K562 (cell line): Measurements from ENCODE around the gene CBFA2T3. TPM values are rescaled to one million over a fixed set of nuclear protein-coding genes. Genes with fewer than 3 reads are reported as not detected.

Experiments used
- ATAC-seq: fragments of 200-7000 bp; cut with Tn5 transposase; 3 replicates; pipeline ENCODE4 v1.9.1; 2020; ENCODE audit warnings: moderate library complexity
- BruUV-seq: library from RNA; stranded (reverse); fragments of 400-500 nt; replicated peaks from 2 replicates; lab custom pipeline; 2021; lab: Mats Ljungman, UMichigan
- CTCF ChIA-PET: fragments of 300-600 bp; formaldehyde crosslinking; extraction: SDS; loops from one replicate; lab custom pipeline; 2021; ENCODE audit warnings: low intra/inter-chr PET ratio; lab: Yijun Ruan, JAX
- POLR2A ChIA-PET: fragments of 300-600, 350-650 bp; sonication (Branson Sonifier 250); formaldehyde crosslinking; extraction: SDS; loops from one replicate; lab custom pipeline; 2021; ENCODE audit warnings: antibody characterized with exemption, inconsistent platforms; lab: Yijun Ruan, JAX
- DNase-seq, 4 experiments: peaks; one replicate each; pipeline versions ENCODE4 v3.0.0 to v3.0.0-alpha.2; 2011 to 2018; ENCODE audit warnings: low spot score in 3 of 4, mixed read lengths in 3 of 4; ENCODE audit errors: extremely low read depth in 1 of 4
- FAIRE-seq: peaks from 2 replicates; lab custom pipeline; 2011; peaks lifted over from hg19 to GRCh38; lab: Jason Lieb, UNC
- H2AFZ ChIP-seq: 2 replicates; pipeline ENCODE4 v1.6.0; 2011; ENCODE audit warnings: low read depth, low read length, control low read depth, inconsistent platforms
- H3K27ac ChIP-seq: fragments of 200-600 bp; 3 replicates; pipeline ENCODE4 v1.8.0; 2011; ENCODE audit warnings: low read depth, mild to moderate bottlenecking, control low read depth, inconsistent platforms, low read length, moderate library complexity, mixed read lengths; ENCODE audit errors: extremely low read depth
- H3K27me3 ChIP-seq, 2 experiments: fragments of 300-600 bp in 1 of 2; 2 replicates in 1 of 2; 3 replicates in 1 of 2; pipeline versions ENCODE4 v1.6.0 to v1.8.0; 2011; ENCODE audit warnings: inconsistent platforms in 2 of 2, low read length in 2 of 2, mild to moderate bottlenecking in 1 of 2, mixed read lengths in 1 of 2, moderate library complexity in 1 of 2; ENCODE audit not compliant: control insufficient read depth in 2 of 2, insufficient read depth in 2 of 2
- H3K36me3 ChIP-seq: fragments of 300-600 bp; 3 replicates; pipeline ENCODE4 v1.8.0; 2011; ENCODE audit warnings: mild to moderate bottlenecking, low read length, inconsistent platforms; ENCODE audit not compliant: control insufficient read depth, insufficient read depth
- H3K4me1 ChIP-seq, 2 experiments: fragments of 200-600 bp in 1 of 2; replicated peaks in 1 of 2; 2 replicates in 1 of 2; 3 replicates in 1 of 2; pipeline versions ENCODE4 v1.5.1 to v1.8.0; 2011; ENCODE audit warnings: inconsistent platforms in 2 of 2, low read length in 2 of 2, mild to moderate bottlenecking in 1 of 2, mixed read lengths in 1 of 2, moderate library complexity in 1 of 2; ENCODE audit not compliant: control insufficient read depth in 2 of 2, insufficient read depth in 2 of 2
- H3K4me2 ChIP-seq: 2 replicates; pipeline ENCODE4 v1.6.1; 2011; ENCODE audit warnings: low read length, control low read depth, inconsistent platforms, mixed read lengths; ENCODE audit not compliant: insufficient read depth
- H3K4me3 ChIP-seq: fragments of 200-600 bp; sonication (generic), shearing (Covaris generic); 2 replicates; pipeline ENCODE4 v1.5.1; 2016; ENCODE audit warnings: control low read depth, inconsistent platforms
- H3K79me2 ChIP-seq: fragments of 200-600 bp; 3 replicates; pipeline ENCODE4 v1.8.0; 2011; ENCODE audit warnings: low read length, inconsistent platforms; ENCODE audit not compliant: control insufficient read depth, insufficient read depth
- H3K9ac ChIP-seq, 2 experiments: 2 replicates each; pipeline versions ENCODE4 v1.6.0 to v1.6.1; 2011; ENCODE audit warnings: low read depth in 2 of 2, low read length in 2 of 2, control low read depth in 1 of 2, inconsistent platforms in 1 of 2, mild to moderate bottlenecking in 1 of 2, mixed read lengths in 1 of 2; ENCODE audit not compliant: insufficient read depth in 1 of 2
- H3K9me1 ChIP-seq: one replicate; pipeline ENCODE4 v1.6.0; 2011; ENCODE audit warnings: inconsistent platforms, mild to moderate bottlenecking, low read length, moderate library complexity; ENCODE audit not compliant: control insufficient read depth, insufficient read depth
- H3K9me3 ChIP-seq: replicated peaks from 2 replicates; pipeline ENCODE4 v1.5.1; 2011; ENCODE audit warnings: low read depth, low read length, inconsistent platforms; ENCODE audit not compliant: control insufficient read depth, insufficient read depth
- H4K20me1 ChIP-seq: replicated peaks from 2 replicates; pipeline ENCODE4 v1.6.1; 2011; ENCODE audit warnings: low read length, inconsistent platforms, mixed read lengths; ENCODE audit not compliant: control insufficient read depth, insufficient read depth
- BCL6 ChIP-seq: fragments of 250-450 bp; sonication (Bioruptor Pico); IDR thresholded peaks from 2 replicates; pipeline ENCODE4 v1.4.0; 2020
- COPS2 ChIP-seq: fragments of 450-650 bp; conservative IDR thresholded peaks from 2 replicates; pipeline ENCODE4 v1.6.1; 2016; ENCODE audit warnings: mild to moderate bottlenecking, moderate library complexity
- CTBP1 ChIP-seq: fragments of 450-650 bp; IDR thresholded peaks from 2 replicates; pipeline ENCODE4 v1.6.1; 2016; ENCODE audit warnings: borderline replicate concordance
- HDAC1 ChIP-seq, 2 experiments: fragments of 450-650 bp; IDR thresholded peaks; 2 replicates each; pipeline ENCODE4 v1.6.1; 2016 to 2017; ENCODE audit warnings: inconsistent platforms in 1 of 2, mild to moderate bottlenecking in 1 of 2, moderate library complexity in 1 of 2
- HNRNPUL1 ChIP-seq: fragments of 200-400 bp; formaldehyde crosslinking; IDR thresholded peaks from 2 replicates; pipeline ENCODE4 v1.6.1; 2017; ENCODE audit warnings: low read length
- NEUROD1 ChIP-seq: fragments of 150-350 bp; IDR thresholded peaks from 2 replicates; pipeline ENCODE4 v1.6.1; 2014; ENCODE audit warnings: borderline replicate concordance, low read length, low read depth; ENCODE audit not compliant: partially characterized antibody
- PCBP2 ChIP-seq: fragments of 200-400 bp; formaldehyde crosslinking; IDR thresholded peaks from 2 replicates; pipeline ENCODE4 v1.6.1; 2018; ENCODE audit warnings: low read length, low read depth, mild to moderate bottlenecking, moderate library complexity; ENCODE audit not compliant: poor library complexity, severe bottlenecking
- RNF219 ChIP-seq: fragments of 250-450 bp; sonication (Bioruptor Pico); IDR thresholded peaks from 2 replicates; pipeline ENCODE4 v1.5.0; 2022; ENCODE audit warnings: mild to moderate bottlenecking
- SAFB2 ChIP-seq: fragments of 200-400 bp; formaldehyde crosslinking; IDR thresholded peaks from 2 replicates; pipeline ENCODE4 v1.6.1; 2018; ENCODE audit warnings: borderline replicate concordance, low read length, low read depth, moderate library complexity; ENCODE audit not compliant: severe bottlenecking
- ZNF583 ChIP-seq: fragments of 250-450 bp; sonication (Bioruptor Pico); IDR thresholded peaks from 2 replicates; pipeline ENCODE4 v1.4.0; 2020
- ZNF717 ChIP-seq: fragments of 250-450 bp; sonication (Bioruptor Pico); IDR thresholded peaks from 2 replicates; pipeline ENCODE4 v1.5.0; 2021
- WGBS: fragments of 100-300 bp; shearing (Covaris generic); methylation state at CpG from one replicate; pipeline ENCODE4 v1.1.6; 2016; ENCODE audit warnings: low coverage, mixed read lengths; ENCODE audit not compliant: insufficient coverage; ENCODE audit errors: missing lambda C conversion rate; 5-methylcytosine and 5-hydroxymethylcytosine counted together
- in situ Hi-C: fragments of 300-500 bp; cut with MboI; formaldehyde crosslinking; loops from 4 replicates; pipeline ENCODE4 v1.15.0; 2018; ENCODE audit warnings: inconsistent platforms, mixed read lengths
- intact Hi-C: fragments of 100-400 bp; cut with micrococcal nuclease; formaldehyde crosslinking; loops from 2 replicates; pipeline ENCODE4 v1.14.2; 2022
- polyA plus RNA-seq, 8 experiments: library from polyadenylated mRNA; depleted of rRNA in 4 of 8; stranded (reverse) in 5 of 8; unstranded in 3 of 8; fragments of >200 nt; fragmentation: Nextera tagmentation in 2 of 8; fragmentation: Illumina TruSeq in 1 of 8; extraction: Ambion mirVana in 2 of 8; extraction: Trizol in 1 of 8; gene quantifications; 2 replicates each; pipeline versions ENCODE4 v1.2.1 to v1.2.3, GENCODE V29; 2011 to 2014; ENCODE audit warnings: inconsistent platforms in 1 of 8, missing spikeins in 1 of 8
- total RNA-seq, 7 experiments: library from RNA; depleted of rRNA in 6 of 7; stranded (reverse); fragments of >200 nt in 6 of 7; fragmentation: Illumina TruSeq in 2 of 7; extraction: Trizol in 2 of 7; gene quantifications; 2 replicates each; pipeline versions ENCODE4 v1.2.1 to v1.2.3, GENCODE V29; 2011 to 2021; ENCODE audit warnings: low replicate concordance in 1 of 7
- TF ChIP-seq, protein P1 (sequence below): fragments of 250-450 bp; sonication (Bioruptor Pico); IDR thresholded peaks from 2 replicates; pipeline ENCODE4 v1.5.0; 2021; ENCODE audit warnings: mild to moderate bottlenecking, borderline replicate concordance
- TF ChIP-seq, protein P2 (sequence below): fragments of 450-650 bp; formaldehyde crosslinking; IDR thresholded peaks from 2 replicates; pipeline ENCODE4 v1.4.0; 2020; ENCODE audit warnings: mild to moderate bottlenecking, moderate library complexity

Gene CBFA2T3
- total and polyA plus RNA-seq, 9 of the 15 experiments (the other 6 are each of a cell fraction or from before 2014, with no cell fraction given), result 2.3 to 145 (median 6.7) TPM

DNA sequence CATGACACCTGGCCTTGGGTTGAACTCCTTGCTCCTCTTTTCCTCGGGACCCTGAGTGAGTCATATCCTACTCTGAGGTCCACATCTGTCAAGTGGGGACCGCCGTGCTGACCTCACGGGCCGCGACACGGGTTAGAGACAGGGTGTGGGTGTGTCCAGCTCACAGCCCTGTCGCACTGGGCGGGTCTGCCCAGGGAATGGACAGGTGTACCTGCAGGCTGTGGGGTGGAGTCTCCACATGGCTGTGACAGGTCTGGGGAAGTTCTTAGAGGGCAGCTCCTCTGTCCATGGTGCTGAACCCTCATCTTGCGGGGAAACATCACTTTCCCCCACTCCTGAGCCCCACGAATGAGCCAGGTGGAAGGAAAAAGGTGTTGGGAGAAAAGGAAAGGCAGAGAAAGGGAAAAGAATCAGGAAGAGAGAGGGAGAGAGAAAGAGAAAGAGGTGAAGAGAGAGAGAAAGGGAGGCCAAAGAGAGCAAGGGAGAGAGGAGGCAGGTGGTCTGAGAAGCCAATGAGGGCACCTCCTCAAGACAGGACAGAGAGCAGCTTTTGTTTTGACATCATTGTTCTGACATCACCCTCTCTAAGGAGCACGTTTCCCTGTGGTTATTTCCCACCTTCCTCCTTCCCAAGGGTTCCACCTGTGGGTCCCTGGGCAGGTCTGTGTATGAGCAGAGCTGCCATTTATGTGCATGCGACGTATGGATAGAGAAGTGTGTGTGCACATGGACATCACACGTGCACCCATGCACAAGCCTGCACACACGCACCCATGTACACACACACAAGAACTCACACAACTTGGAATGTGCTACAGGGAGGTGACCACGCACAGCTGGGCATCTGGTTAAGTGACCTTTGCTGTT is 32.6 kb upstream of the CBFA2T3 start:
- no TSS peak for BruUV-seq
- 8% methylated on average over 16 of the region's 17 CpGs for WGBS
- H3K79me2 ChIP-seq, result no peaks in the 10 kb centered on the region; the same call in 2 of the 3 replicates
- H3K9me1 ChIP-seq, result peaks cover 3% of the 10 kb centered on the region
- intact Hi-C loops (loop anchor here (10.0 kb wide), 1 partner anchor 195 kb away; the partner anchor contains the start of gene APRT), in situ Hi-C loops (no loop called here)
- ATAC-seq, result peak; percentile 55
- no peaks in the 10 kb centered on the region for H3K36me3 ChIP-seq
- H3K9me3 ChIP-seq, result no peaks in the 10 kb centered on the region
- H3K27ac ChIP-seq, result no peak overlapping the region
- H3K9ac ChIP-seq, result no peak overlapping the region
- H3K4me2 ChIP-seq, result no peak overlapping the region
- peak in 3 of 4 experiments; percentile 68 to 77 (median 71) for DNase-seq
- ChIA-PET POLR2A (interaction anchor here (0.6 kb wide), 1 partner anchor 37 kb away, joined by 3 read pairs; no protein-coding TSS in a partner anchor), CTCF (no interaction called here)
- H2AFZ ChIP-seq, result no peak overlapping the region
- peaks cover 0 to 16% of the 10 kb centered on the region in 2 experiments; a peak in 3 of 5 replicates for H3K27me3 ChIP-seq
- no peak overlapping the region for H3K4me3 ChIP-seq
- peak; percentile 78 for FAIRE-seq
- peaks cover 10% of the 10 kb centered on the region for H4K20me1 ChIP-seq
- H3K4me1 ChIP-seq, result peaks cover 2 to 38% of the 10 kb centered on the region in 2 experiments; a peak in 4 of 5 replicates
- TF ChIP-seq RNF219 (CRISPR knock-in tag) (no peak), SAFB2 (no peak), HNRNPUL1 (no peak), COPS2 (no peak), PCBP2 (no peak), NEUROD1 (no peak), ZNF583 (CRISPR knock-in tag) (no peak), BCL6 (CRISPR knock-in tag) (no peak), ZNF717 (no peak), CTBP1 (no peak), HDAC1 (IDR thresholded peaks at IDR 0.05) (peak in 1 of 2 experiments; percentile 85; a peak in 2 of 4 replicates)
- TF ChIP-seq, protein P1, sequence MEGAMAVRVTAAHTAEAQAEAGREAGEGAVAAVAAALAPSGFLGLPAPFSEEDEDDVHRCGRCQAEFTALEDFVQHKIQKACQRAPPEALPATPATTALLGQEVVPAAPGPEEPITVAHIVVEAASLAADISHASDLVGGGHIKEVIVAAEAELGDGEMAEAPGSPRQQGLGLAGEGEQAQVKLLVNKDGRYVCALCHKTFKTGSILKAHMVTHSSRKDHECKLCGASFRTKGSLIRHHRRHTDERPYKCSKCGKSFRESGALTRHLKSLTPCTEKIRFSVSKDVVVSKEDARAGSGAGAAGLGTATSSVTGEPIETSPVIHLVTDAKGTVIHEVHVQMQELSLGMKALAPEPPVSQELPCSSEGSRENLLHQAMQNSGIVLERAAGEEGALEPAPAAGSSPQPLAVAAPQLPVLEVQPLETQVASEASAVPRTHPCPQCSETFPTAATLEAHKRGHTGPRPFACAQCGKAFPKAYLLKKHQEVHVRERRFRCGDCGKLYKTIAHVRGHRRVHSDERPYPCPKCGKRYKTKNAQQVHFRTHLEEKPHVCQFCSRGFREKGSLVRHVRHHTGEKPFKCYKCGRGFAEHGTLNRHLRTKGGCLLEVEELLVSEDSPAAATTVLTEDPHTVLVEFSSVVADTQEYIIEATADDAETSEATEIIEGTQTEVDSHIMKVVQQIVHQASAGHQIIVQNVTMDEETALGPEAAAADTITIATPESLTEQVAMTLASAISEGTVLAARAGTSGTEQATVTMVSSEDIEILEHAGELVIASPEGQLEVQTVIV (CRISPR knock-in tag), result no peak
- TF ChIP-seq, protein P2, sequence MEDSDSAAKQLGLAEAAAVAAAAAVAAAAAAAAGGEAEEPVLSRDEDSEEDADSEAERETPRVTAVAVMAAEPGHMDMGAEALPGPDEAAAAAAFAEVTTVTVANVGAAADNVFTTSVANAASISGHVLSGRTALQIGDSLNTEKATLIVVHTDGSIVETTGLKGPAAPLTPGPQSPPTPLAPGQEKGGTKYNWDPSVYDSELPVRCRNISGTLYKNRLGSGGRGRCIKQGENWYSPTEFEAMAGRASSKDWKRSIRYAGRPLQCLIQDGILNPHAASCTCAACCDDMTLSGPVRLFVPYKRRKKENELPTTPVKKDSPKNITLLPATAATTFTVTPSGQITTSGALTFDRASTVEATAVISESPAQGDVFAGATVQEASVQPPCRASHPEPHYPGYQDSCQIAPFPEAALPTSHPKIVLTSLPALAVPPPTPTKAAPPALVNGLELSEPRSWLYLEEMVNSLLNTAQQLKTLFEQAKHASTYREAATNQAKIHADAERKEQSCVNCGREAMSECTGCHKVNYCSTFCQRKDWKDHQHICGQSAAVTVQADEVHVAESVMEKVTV, result no peak
